Colonic mucosa (tissue), 4 donors: ENCODE data around the gene FAM83E. TPM values are rescaled to one million over a fixed set of nuclear protein-coding genes. Genes with fewer than 3 reads are reported as not detected.

ENCODE experiments used
- DNase-seq: peaks from one replicate; pipeline ENCODE4 v3.0.0-alpha.2; 2020
- H3K27ac ChIP-seq: fragments of 200-600 bp; one replicate; pipeline ENCODE4 v1.8.0; 2021
- H3K27me3 ChIP-seq: fragments of 200-600 bp; one replicate; pipeline ENCODE4 v1.8.0; 2021
- H3K36me3 ChIP-seq: fragments of 200-600 bp; one replicate; pipeline ENCODE4 v1.8.0; 2021
- H3K4me1 ChIP-seq: fragments of 200-600 bp; one replicate; pipeline ENCODE4 v1.8.0; 2021; ENCODE audit warnings: mild to moderate bottlenecking
- H3K4me3 ChIP-seq: fragments of 200-600 bp; one replicate; pipeline ENCODE4 v1.8.0; 2021
- H3K9ac ChIP-seq, 2 donors: one replicate each; pipeline ENCODE4 v1.7.0; 2013; ENCODE audit warnings: control low read depth in 2 of 2, low read depth in 2 of 2, low read length in 2 of 2
- H3K9me3 ChIP-seq: fragments of 200-600 bp; one replicate; pipeline ENCODE4 v1.8.0; 2021
- intact Hi-C: fragments of 100-400 bp; cut with DNase I; formaldehyde crosslinking; loops from one replicate; pipeline ENCODE4 v1.14.1; 2022
- total RNA-seq, 2 donors: library from RNA; stranded (reverse); fragmentation: NEBNext Ultra II Directional in 1 of 2; extraction: Animal tissue kit (Norgen Biotek cat#: 25700) in 1 of 2; gene quantifications; one replicate each; pipeline ENCODE4 v1.2.1, GENCODE V29; 2021
- TF ChIP-seq, protein P1 (sequence below): fragments of 200-600 bp; IDR thresholded peaks from one replicate; pipeline ENCODE4 v1.8.0; 2022; ENCODE audit warnings: antibody characterized with exemption, mild to moderate bottlenecking
- donor health status: healthy.
- donor health status: DM: no; HTN: no; CAD: no.
- donor health status: DM: no; HTN: no; CAD: no.

Gene FAM83E
- total RNA-seq, 2 donors from 2014 or later: 150 to 198 TPM

DNA sequence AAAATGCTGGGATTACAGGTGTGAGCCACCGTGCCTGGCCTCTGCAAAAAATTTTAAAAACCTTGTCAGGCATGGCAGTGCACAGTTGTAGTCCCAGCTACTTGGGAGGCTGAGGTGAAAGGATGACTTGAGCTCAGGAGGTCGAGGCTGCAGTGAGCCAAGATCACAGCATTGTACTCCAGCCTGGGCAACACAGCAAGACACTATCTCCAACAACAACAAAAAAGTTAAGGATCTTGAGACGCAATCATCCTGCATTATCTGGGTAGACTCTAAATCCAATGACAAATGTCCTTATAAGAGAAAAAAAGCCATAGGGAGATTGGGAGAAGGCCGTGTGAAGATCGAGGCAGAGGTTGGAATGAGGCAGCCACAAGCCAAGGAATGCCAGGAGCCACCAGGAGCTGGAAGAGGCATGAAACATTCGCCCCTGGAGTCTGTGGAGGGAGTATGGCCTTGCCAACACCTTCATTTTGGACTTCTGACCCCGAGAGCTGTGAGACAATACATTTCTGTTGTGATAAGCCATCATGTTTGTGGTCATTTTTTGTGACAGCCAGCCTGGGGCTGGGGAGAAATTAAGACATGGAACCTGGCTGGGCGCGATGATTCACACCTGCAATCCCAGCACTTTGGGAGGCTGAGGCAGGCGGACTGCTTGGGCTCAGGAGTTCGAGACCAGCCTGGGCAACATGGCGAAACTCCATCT is 36.3 kb upstream of the FAM83E start:
- no peaks in the 10 kb centered on the region for H3K27me3 ChIP-seq
- H3K4me1 ChIP-seq: no peaks in the 10 kb centered on the region
- H3K36me3 ChIP-seq: no peaks in the 10 kb centered on the region
- TF ChIP-seq, protein P1, sequence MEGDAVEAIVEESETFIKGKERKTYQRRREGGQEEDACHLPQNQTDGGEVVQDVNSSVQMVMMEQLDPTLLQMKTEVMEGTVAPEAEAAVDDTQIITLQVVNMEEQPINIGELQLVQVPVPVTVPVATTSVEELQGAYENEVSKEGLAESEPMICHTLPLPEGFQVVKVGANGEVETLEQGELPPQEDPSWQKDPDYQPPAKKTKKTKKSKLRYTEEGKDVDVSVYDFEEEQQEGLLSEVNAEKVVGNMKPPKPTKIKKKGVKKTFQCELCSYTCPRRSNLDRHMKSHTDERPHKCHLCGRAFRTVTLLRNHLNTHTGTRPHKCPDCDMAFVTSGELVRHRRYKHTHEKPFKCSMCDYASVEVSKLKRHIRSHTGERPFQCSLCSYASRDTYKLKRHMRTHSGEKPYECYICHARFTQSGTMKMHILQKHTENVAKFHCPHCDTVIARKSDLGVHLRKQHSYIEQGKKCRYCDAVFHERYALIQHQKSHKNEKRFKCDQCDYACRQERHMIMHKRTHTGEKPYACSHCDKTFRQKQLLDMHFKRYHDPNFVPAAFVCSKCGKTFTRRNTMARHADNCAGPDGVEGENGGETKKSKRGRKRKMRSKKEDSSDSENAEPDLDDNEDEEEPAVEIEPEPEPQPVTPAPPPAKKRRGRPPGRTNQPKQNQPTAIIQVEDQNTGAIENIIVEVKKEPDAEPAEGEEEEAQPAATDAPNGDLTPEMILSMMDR: no peak
- no peak overlapping the region for H3K9ac ChIP-seq
- no peaks in the 10 kb centered on the region for H3K9me3 ChIP-seq
- no peak overlapping the region for H3K27ac ChIP-seq
- intact Hi-C loops: no loop called here
- no peak overlapping the region for H3K4me3 ChIP-seq
- no peak for DNase-seq

DNA sequence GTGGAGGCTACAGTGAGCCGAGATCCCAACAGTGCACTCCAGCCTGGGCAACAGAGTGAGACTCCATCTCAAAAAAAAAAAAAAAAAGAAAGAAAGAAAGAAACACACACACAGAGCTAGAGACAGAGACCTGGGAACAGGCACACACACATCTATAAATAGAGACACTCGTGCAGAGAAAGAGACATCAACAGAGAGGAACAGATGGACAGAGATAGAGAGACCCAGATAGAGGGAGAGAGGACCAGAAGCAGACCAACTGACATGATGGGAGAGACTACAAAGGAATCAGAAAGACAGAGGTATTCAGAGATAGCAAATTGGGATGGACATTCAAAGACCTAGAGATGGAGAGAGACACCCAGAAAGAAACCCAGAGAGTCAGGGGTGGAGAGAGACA is 33.3 kb upstream of the FAM83E start:
- H3K27me3 ChIP-seq: peaks cover 5% of the 10 kb centered on the region
- no peaks in the 10 kb centered on the region for H3K9me3 ChIP-seq
- no peak overlapping the region for H3K27ac ChIP-seq
- no peaks in the 10 kb centered on the region for H3K4me1 ChIP-seq
- H3K9ac ChIP-seq: no peak overlapping the region
- TF ChIP-seq, protein P1: no peak
- no peaks in the 10 kb centered on the region for H3K36me3 ChIP-seq
- H3K4me3 ChIP-seq: no peak overlapping the region
- no peak for DNase-seq
- intact Hi-C loops: loop anchor here (5.0 kb wide), 3 partner anchors 89 to 194 kb away; no protein-coding TSS in a partner anchor

DNA sequence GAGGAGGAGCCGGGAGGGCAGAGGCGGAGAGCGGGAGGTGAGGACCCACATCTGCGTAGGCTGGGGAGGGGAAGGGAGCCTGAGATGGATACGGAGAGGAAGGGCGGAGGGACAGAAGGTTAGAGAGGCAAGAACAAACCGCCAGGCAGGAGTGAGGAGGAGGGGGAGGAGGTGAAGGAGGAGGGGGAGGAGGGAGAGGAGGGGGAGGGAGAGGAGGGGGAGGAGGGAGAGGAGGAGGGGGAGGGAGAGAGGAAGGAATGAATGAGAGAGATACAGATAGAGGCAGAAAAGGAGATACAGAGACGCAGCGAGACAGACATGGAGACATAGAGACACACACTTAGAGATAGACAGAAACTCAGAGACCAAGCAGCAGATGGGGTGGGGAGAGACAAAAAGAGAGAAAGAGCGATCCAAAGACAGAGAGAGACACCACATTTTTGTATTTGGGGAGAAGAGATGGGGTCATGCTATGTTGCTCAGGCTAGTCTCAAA is 31.9 kb upstream of the FAM83E start:
- no peak for DNase-seq
- TF ChIP-seq, protein P1: no peak
- Histone ChIP-seq H3K27me3 (peaks cover 5% of the 10 kb centered on the region), H3K9ac (no peak overlapping the region), H3K27ac (peak overlapping the region; percentile 31), H3K4me3 (peak overlapping the region; percentile 27), H3K4me1 (no peaks in the 10 kb centered on the region), H3K36me3 (no peaks in the 10 kb centered on the region), H3K9me3 (no peaks in the 10 kb centered on the region)
- intact Hi-C loops: loop anchor here (5.0 kb wide), 3 partner anchors 91 to 196 kb away; no protein-coding TSS in a partner anchor

DNA sequence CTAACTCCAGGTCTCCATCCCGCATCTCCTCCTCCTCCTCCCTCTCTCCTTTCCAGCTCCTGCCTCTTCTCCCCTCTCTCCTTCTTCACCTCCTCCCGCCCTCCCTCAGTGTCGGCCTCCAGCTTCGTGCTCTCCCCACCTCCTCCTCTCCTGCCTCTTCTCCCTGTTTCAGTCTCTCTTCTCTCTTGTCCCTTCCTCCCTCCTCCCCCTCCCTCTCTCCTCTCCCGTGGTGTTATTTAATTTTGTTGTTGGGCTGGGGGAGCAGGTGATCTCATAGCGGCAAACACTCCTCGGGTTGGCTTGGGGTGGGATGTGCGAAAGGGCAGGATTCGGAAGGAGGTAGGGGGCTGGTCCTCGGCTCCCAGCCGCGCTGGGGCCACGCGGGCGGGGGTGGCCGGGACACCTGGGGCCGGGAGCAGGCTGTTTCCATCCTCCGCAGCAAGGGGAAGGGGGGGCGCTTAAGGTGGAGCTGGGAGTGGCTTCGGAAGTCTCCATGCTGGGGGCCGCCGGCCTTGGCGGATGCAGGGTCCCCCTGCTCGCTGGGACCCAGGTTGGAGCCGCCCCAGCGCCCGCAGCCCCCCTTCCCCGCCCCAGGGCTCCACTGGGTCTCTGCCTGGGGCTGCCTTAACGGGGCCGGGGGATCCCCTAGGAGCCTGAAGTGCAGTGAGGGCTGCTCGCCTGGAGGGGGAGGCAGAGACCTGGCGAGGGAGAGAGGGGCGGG is 31.3 kb upstream of the FAM83E start, which contains the start of gene CA11:
TSS of gene CA11 (minus strand) at position 187 of the 721 bp plus-strand sequence. CDS start 555 bp downstream, outside the sequence.
- peak within 1 kb of the TSS; percentile 26 to 58 for H3K9ac ChIP-seq
- TF ChIP-seq, protein P1: peak; percentile 84
- H3K9me3 ChIP-seq: no peaks in the 10 kb centered on the region
- peak; percentile 89 for DNase-seq
- intact Hi-C loops: loop anchor here (5.0 kb wide), 3 partner anchors 91 to 196 kb away; no protein-coding TSS in a partner anchor
- no peaks in the 10 kb centered on the region for H3K4me1 ChIP-seq
- peaks cover 5% of the 10 kb centered on the region for H3K27me3 ChIP-seq
- peak within 1 kb of the TSS; percentile 27 for H3K4me3 ChIP-seq
- H3K36me3 ChIP-seq: no peaks in the 10 kb centered on the region
- peak within 1 kb of the TSS; percentile 31 for H3K27ac ChIP-seq

DNA sequence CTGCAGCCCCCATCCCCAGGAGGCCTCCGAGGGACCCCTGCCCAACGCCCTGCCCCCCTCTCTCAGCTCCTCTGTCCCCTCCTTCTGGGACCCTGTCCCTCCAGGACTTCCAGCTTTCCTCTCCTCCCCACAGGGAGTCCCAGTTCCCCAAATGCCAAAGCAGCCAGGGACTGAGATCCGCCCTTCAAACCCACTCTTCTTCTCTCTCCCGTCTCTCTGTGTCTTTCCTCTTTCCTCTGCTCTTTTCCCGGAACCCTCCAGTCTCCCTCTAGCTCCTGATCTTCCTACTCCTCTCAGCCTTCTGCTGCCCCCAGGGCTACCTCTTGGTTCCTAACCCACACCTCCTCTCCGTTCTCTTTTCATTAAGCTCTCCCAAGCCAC is 30.7 kb upstream of the FAM83E start:
- DNase-seq: no peak
- TF ChIP-seq, protein P1: no peak
- Histone ChIP-seq H3K27me3 (peaks cover 5% of the 10 kb centered on the region), H3K9me3 (no peaks in the 10 kb centered on the region), H3K27ac (peak overlapping the region; percentile 31), H3K4me3 (peak overlapping the region; percentile 27), H3K36me3 (no peaks in the 10 kb centered on the region), H3K4me1 (no peaks in the 10 kb centered on the region), H3K9ac (peak overlapping the region; percentile 26 to 58)
- intact Hi-C loops: loop anchor here (5.0 kb wide), 3 partner anchors 92 to 197 kb away; no protein-coding TSS in a partner anchor
